Calu3 (cell line): ENCODE data around the gene OTUD7B. TPM values are rescaled to one million over a fixed set of nuclear protein-coding genes. Genes with fewer than 3 reads are reported as not detected.
A peak's percentile ranks its signal among the peaks of the same experiment; 100 is the strongest.

Experiments
- BruUV-seq: library from RNA; stranded (reverse); fragments of 400-500 nt; replicated peaks from 2 replicates; lab custom pipeline; 2021; lab: Mats Ljungman, UMichigan
- CTCF ChIA-PET: fragments of 300-600 bp; sonication (Branson Sonifier 250); formaldehyde crosslinking; loops from one replicate; lab custom pipeline; 2022; ENCODE audit warnings: antibody characterized with exemption; lab: Charles Lee
- DNase-seq: peaks from one replicate; pipeline ENCODE4 v3.0.0; 2022
- H3K27ac Mint-ChIP-seq: one replicate; pipeline ENCODE4 v1.8.0; 2022; ENCODE audit warnings: mixed read lengths; ENCODE audit not compliant: unreplicated experiment
- H3K27me3 Mint-ChIP-seq: one replicate; pipeline ENCODE4 v1.8.0; 2022; ENCODE audit warnings: mixed read lengths; ENCODE audit not compliant: unreplicated experiment
- H3K36me3 Mint-ChIP-seq: one replicate; pipeline ENCODE4 v1.8.0; 2022; ENCODE audit warnings: mild to moderate bottlenecking, moderate library complexity, mixed read lengths; ENCODE audit not compliant: insufficient read depth, unreplicated experiment
- H3K4me1 Mint-ChIP-seq: one replicate; pipeline ENCODE4 v1.8.0; 2022; ENCODE audit warnings: mild to moderate bottlenecking, low read depth, mixed read lengths; ENCODE audit not compliant: unreplicated experiment
- H3K4me3 Mint-ChIP-seq: one replicate; pipeline ENCODE4 v1.8.0; 2022; ENCODE audit warnings: mild to moderate bottlenecking, low read depth, moderate library complexity, mixed read lengths; ENCODE audit not compliant: unreplicated experiment
- H3K9me3 Mint-ChIP-seq: one replicate; pipeline ENCODE4 v1.8.0; 2022; ENCODE audit warnings: low read depth, mixed read lengths; ENCODE audit not compliant: unreplicated experiment
- intact Hi-C: fragments of 100-400 bp; cut with micrococcal nuclease; formaldehyde crosslinking; loops from one replicate; pipeline ENCODE4 v1.10.0; 2022; ENCODE audit not compliant: unreplicated experiment
- total RNA-seq: library from RNA; stranded (reverse); gene quantifications from 2 replicates; pipeline ENCODE4 v1.2.3, GENCODE V29; 2022
- TF ChIP-seq, protein P1 (sequence below): fragments of 200-600 bp; IDR thresholded peaks from one replicate; pipeline ENCODE4 v1.8.0; 2022; ENCODE audit warnings: antibody characterized with exemption; ENCODE audit not compliant: unreplicated experiment

Gene OTUD7B
- total RNA-seq, 1 experiment from 2014 or later = 34.9 TPM

DNA sequence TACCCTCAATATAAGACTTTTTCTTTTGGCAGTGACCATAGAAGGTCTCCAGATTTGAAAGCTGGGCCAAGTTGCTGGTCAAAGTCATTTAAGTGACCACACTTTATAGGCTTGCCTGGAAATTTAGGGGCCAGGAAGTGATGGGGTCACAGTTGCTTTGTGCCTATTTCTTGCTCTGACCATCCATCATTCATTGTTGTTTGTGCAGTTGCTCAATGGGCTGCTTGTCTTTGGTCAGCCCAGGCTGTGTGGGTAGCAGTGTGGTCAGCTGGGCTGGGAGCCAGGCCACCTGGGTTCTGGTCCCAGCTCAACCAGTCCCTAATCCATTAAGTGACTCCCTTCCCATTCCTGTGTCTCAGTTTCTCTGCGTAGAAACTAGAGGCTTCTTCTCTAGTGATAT is 2.1 kb upstream of the OTUD7B start:
- BruUV-seq = no TSS peak
- H3K9me3 Mint-ChIP-seq = no peaks in the 10 kb centered on the region
- no peak overlapping the region for H3K27ac Mint-ChIP-seq
- CTCF ChIA-PET = no interaction called here
- H3K36me3 Mint-ChIP-seq = peaks cover 43% of the 10 kb centered on the region
- TF ChIP-seq, protein P1, sequence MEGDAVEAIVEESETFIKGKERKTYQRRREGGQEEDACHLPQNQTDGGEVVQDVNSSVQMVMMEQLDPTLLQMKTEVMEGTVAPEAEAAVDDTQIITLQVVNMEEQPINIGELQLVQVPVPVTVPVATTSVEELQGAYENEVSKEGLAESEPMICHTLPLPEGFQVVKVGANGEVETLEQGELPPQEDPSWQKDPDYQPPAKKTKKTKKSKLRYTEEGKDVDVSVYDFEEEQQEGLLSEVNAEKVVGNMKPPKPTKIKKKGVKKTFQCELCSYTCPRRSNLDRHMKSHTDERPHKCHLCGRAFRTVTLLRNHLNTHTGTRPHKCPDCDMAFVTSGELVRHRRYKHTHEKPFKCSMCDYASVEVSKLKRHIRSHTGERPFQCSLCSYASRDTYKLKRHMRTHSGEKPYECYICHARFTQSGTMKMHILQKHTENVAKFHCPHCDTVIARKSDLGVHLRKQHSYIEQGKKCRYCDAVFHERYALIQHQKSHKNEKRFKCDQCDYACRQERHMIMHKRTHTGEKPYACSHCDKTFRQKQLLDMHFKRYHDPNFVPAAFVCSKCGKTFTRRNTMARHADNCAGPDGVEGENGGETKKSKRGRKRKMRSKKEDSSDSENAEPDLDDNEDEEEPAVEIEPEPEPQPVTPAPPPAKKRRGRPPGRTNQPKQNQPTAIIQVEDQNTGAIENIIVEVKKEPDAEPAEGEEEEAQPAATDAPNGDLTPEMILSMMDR = no peak
- DNase-seq = no peak
- intact Hi-C loops = no loop called here
- no peaks in the 10 kb centered on the region for H3K27me3 Mint-ChIP-seq
- peaks cover 39% of the 10 kb centered on the region for H3K4me1 Mint-ChIP-seq
- no peak overlapping the region for H3K4me3 Mint-ChIP-seq

DNA sequence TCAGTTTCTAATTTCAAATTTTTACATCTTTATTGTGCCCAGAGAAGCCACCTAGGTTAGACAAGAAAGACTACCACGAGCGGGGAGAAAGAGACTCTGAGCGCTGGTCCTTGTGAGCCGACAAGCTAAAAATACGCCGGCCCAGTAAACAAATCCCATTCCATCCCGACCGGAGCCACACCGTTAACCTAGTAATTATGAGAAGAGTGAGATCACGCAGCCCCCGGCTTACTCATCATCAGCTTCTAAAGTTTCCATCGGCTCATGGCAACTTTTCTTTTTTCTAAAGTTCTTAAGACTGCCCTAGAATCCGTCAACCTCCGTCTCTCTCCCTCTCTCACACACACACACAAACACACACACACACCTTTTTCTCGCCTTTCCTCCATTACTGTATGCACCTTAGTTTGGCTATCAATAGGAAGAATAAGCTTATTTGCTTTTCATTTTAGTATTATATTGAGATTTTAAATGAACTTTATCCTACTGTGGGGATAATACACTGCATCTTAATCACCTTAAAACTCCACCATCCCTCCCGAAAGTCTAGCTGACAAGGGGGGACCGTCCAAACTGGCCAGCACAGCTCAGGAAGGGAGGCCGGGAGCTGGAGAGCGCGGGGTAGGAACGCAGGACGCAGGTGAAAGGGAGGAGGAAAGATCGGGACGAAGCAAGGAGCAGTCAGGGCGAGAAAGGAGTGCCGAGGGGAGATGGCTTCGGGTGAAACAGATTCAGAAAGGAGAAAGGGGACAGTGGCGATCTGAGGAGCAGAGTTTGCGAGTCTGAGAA is 728 bp downstream of the OTUD7B start:
- peaks cover 27% of the 10 kb centered on the region for H3K4me1 Mint-ChIP-seq
- peak overlapping the region; percentile 89 for H3K27ac Mint-ChIP-seq
- TF ChIP-seq, protein P1 = no peak
- H3K36me3 Mint-ChIP-seq = peaks cover 38% of the 10 kb centered on the region
- intact Hi-C loops = loop anchor here (5.0 kb wide), 2 partner anchors 43 to 58 kb away; partner anchors contain the start of gene VPS45
- BruUV-seq = TSS peak; percentile 58
- CTCF ChIA-PET = interaction anchor here (1.3 to 3.1 kb wide), 3 partner anchors 11 to 71 kb away, joined by 3 to 7 read pairs (median 3); no protein-coding TSS in a partner anchor
- DNase-seq = no peak
- H3K4me3 Mint-ChIP-seq = peak overlapping the region; percentile 88
- no peaks in the 10 kb centered on the region for H3K9me3 Mint-ChIP-seq
- H3K27me3 Mint-ChIP-seq = no peaks in the 10 kb centered on the region

DNA sequence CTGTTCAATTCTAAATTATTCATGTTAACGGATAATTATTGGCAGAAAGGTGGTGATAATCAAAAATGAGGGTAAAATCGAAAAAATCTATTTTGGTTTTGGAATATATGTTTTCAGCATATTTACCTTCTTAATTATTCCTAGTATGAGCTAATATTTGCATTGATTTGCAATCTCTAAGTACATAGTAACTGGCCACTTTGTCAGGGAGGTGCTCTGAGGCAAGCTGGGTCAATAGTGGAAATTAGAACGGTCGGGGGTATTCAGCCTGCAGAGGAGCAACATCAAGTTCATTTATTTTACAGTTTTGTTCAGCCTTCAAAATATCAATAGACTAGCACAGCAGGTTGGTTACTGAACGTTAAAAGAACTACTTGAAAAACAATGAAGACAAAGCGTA is 1.8 kb downstream of the OTUD7B start:
- DNase-seq = no peak
- Mint-ChIP-seq H3K36me3 (peaks cover 38% of the 10 kb centered on the region), H3K27ac (peak overlapping the region; percentile 89), H3K27me3 (no peaks in the 10 kb centered on the region), H3K9me3 (no peaks in the 10 kb centered on the region), H3K4me3 (peak overlapping the region; percentile 88), H3K4me1 (peaks cover 33% of the 10 kb centered on the region)
- CTCF ChIA-PET = no interaction called here
- intact Hi-C loops = loop anchor here (5.0 kb wide), 2 partner anchors 44 to 59 kb away; partner anchors contain the start of gene VPS45
- TF ChIP-seq, protein P1 = no peak
- BruUV-seq = no TSS peak

DNA sequence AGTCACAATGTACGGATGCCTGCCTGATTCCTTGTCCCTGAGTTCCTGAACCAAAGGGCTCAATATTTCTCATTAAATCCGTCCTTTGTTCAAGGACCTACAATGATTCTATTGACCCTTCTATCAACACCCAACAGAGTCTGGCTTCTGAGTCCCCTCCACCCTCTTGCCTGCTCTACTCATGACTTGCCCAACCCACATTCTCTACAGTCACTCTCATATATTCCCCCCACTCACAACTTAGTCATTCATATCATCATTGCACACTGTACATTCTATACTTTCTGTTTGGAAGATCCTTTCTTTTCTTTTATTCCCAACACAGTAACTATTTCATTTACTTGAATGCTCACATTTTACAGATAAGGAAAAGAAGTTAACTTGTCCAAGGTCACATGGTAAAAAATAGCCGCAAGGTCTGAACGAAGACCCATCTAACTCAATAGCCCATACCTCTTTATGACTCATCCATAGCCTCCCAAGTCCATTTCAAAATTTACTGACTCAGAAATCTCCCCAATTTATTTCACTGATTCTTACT is 3.6 kb downstream of the OTUD7B start:
- TF ChIP-seq, protein P1 = no peak
- no peaks in the 10 kb centered on the region for H3K9me3 Mint-ChIP-seq
- no peaks in the 10 kb centered on the region for H3K27me3 Mint-ChIP-seq
- no peak overlapping the region for H3K4me3 Mint-ChIP-seq
- no peak for DNase-seq
- CTCF ChIA-PET = no interaction called here
- peaks cover 28% of the 10 kb centered on the region for H3K4me1 Mint-ChIP-seq
- peaks cover 38% of the 10 kb centered on the region for H3K36me3 Mint-ChIP-seq
- no TSS peak for BruUV-seq
- intact Hi-C loops = loop anchor here (5.0 kb wide), 2 partner anchors 45 to 60 kb away; partner anchors contain the start of gene VPS45
- H3K27ac Mint-ChIP-seq = no peak overlapping the region
